Spleen (tissue), 7 donors: ENCODE results near the gene MED10.

Experiments used
- POLR2A ChIP-seq, 3 donors: fragments of 450-650 bp; IDR thresholded peaks; one replicate each; pipeline ENCODE4 v1.5.1; 2017; ENCODE audit warnings: antibody characterized with exemption in 3 of 3, mild to moderate bottlenecking in 1 of 3
- TF ChIP-seq, protein P1 (sequence below), 11 experiments: fragments of 200-600 bp in 7 of 11; fragments of 450-650 bp in 4 of 11; sonication (generic) in 4 of 11; IDR thresholded peaks in 8 of 11; conservative IDR thresholded peaks in 3 of 11; 1 replicate in 7 of 11; 2 replicates in 4 of 11; pipeline versions ENCODE4 v1.4.0 to v1.8.0; 2016 to 2021; ENCODE audit warnings: antibody characterized with exemption in 11 of 11, inconsistent platforms in 4 of 11, mild to moderate bottlenecking in 1 of 11
- donor health status: DM: no; HTN: no; CAD: no; lungs with moderate emphysema.
- donor health status: DM: no; HTN: no; CAD: no.
- donor health status: DM: no; HTN: no; CAD: no.

- TF ChIP-seq, protein P1, sequence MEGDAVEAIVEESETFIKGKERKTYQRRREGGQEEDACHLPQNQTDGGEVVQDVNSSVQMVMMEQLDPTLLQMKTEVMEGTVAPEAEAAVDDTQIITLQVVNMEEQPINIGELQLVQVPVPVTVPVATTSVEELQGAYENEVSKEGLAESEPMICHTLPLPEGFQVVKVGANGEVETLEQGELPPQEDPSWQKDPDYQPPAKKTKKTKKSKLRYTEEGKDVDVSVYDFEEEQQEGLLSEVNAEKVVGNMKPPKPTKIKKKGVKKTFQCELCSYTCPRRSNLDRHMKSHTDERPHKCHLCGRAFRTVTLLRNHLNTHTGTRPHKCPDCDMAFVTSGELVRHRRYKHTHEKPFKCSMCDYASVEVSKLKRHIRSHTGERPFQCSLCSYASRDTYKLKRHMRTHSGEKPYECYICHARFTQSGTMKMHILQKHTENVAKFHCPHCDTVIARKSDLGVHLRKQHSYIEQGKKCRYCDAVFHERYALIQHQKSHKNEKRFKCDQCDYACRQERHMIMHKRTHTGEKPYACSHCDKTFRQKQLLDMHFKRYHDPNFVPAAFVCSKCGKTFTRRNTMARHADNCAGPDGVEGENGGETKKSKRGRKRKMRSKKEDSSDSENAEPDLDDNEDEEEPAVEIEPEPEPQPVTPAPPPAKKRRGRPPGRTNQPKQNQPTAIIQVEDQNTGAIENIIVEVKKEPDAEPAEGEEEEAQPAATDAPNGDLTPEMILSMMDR (IDR thresholded peaks at IDR 0.05 in 8 of 11, conservative IDR thresholded peaks at IDR 0.05 in 3 of 11) = no peak
- no peak for TF ChIP-seq POLR2A (IDR thresholded peaks at IDR 0.05)
Measured at GRCh38 chr5:6397536-6398269, 19.4 kb upstream of the MED10 start.
